Rectal smooth muscle tissue (tissue), 1 donor: ENCODE measurements around the gene LPCAT1.

Experiments
- H3K27ac ChIP-seq: one replicate; pipeline ENCODE4 v1.7.0; 2013; ENCODE audit warnings: low read depth, low read length, inconsistent platforms
- H3K27me3 ChIP-seq: one replicate; pipeline ENCODE4 v1.7.0; 2013; ENCODE audit warnings: low read length; ENCODE audit not compliant: control insufficient read depth, insufficient read depth
- H3K36me3 ChIP-seq: one replicate; pipeline ENCODE4 v1.7.0; 2013; ENCODE audit warnings: low read length; ENCODE audit not compliant: control insufficient read depth, insufficient read depth
- H3K4me1 ChIP-seq: one replicate; pipeline ENCODE4 v1.7.0; 2013; ENCODE audit warnings: low read length; ENCODE audit not compliant: control insufficient read depth, insufficient read depth
- H3K4me3 ChIP-seq: one replicate; pipeline ENCODE4 v1.7.0; 2013; ENCODE audit warnings: low read length
- H3K9ac ChIP-seq: one replicate; pipeline ENCODE4 v1.7.0; 2013; ENCODE audit warnings: low read length

LPCAT1 gene

GRCh38 chr5:1418921-1419280 lies 104.9 kb downstream of the LPCAT1 start:
- H3K4me3 ChIP-seq, result no peak overlapping the region
- no peak overlapping the region for H3K9ac ChIP-seq
- no peak overlapping the region for H3K27ac ChIP-seq
- H3K36me3 ChIP-seq, result no peaks in the 10 kb centered on the region
- H3K4me1 ChIP-seq, result no peaks in the 10 kb centered on the region
- H3K27me3 ChIP-seq, result peaks cover 4% of the 10 kb centered on the region

- Histone ChIP-seq H3K4me3 (no peak overlapping the region), H3K9ac (no peak overlapping the region)
Measured at GRCh38 chr5:1418238-1418920, 105.4 kb downstream of the LPCAT1 start.

GRCh38 chr5:1417586-1418225 lies 106.1 kb downstream of the LPCAT1 start:
- Histone ChIP-seq H3K9ac (no peak overlapping the region), H3K4me1 (no peaks in the 10 kb centered on the region), H3K4me3 (no peak overlapping the region), H3K36me3 (no peaks in the 10 kb centered on the region), H3K27me3 (peaks cover 4% of the 10 kb centered on the region), H3K27ac (no peak overlapping the region)

More at GRCh38 chr5:1418238-1418920, 105.4 kb downstream of the LPCAT1 start:
- H3K27me3 ChIP-seq, result peaks cover 4% of the 10 kb centered on the region
- H3K36me3 ChIP-seq, result no peaks in the 10 kb centered on the region
- no peaks in the 10 kb centered on the region for H3K4me1 ChIP-seq
- H3K27ac ChIP-seq, result no peak overlapping the region

- H3K9ac ChIP-seq, result no peak overlapping the region
- H3K27me3 ChIP-seq, result peaks cover 4% of the 10 kb centered on the region
Measured at GRCh38 chr5:1416856-1417469, 106.8 kb downstream of the LPCAT1 start.

GRCh38 chr5:1415626-1416360 lies 108.0 kb downstream of the LPCAT1 start:
- H3K27ac ChIP-seq, result no peak overlapping the region
- peaks cover 4% of the 10 kb centered on the region for H3K27me3 ChIP-seq
- H3K4me1 ChIP-seq, result no peaks in the 10 kb centered on the region
- H3K36me3 ChIP-seq, result no peaks in the 10 kb centered on the region
- H3K9ac ChIP-seq, result no peak overlapping the region
- H3K4me3 ChIP-seq, result no peak overlapping the region

More at GRCh38 chr5:1416856-1417469, 106.8 kb downstream of the LPCAT1 start:
- Histone ChIP-seq H3K36me3 (no peaks in the 10 kb centered on the region), H3K4me3 (no peak overlapping the region), H3K4me1 (no peaks in the 10 kb centered on the region), H3K27ac (no peak overlapping the region)

- Histone ChIP-seq H3K4me1 (no peaks in the 10 kb centered on the region), H3K27ac (no peak overlapping the region), H3K4me3 (no peak overlapping the region), H3K36me3 (no peaks in the 10 kb centered on the region), H3K9ac (no peak overlapping the region), H3K27me3 (no peaks in the 10 kb centered on the region)
Measured at GRCh38 chr5:1415059-1415425, 108.7 kb downstream of the LPCAT1 start.

GRCh38 chr5:1414311-1415058 lies 109.3 kb downstream of the LPCAT1 start:
- H3K4me1 ChIP-seq, result no peaks in the 10 kb centered on the region
- no peak overlapping the region for H3K4me3 ChIP-seq
- no peak overlapping the region for H3K27ac ChIP-seq
- no peak overlapping the region for H3K9ac ChIP-seq
- no peaks in the 10 kb centered on the region for H3K36me3 ChIP-seq
- H3K27me3 ChIP-seq, result no peaks in the 10 kb centered on the region

GRCh38 chr5:1413611-1414241 lies 110.0 kb downstream of the LPCAT1 start:
- no peaks in the 10 kb centered on the region for H3K27me3 ChIP-seq

GRCh38 chr5:1413211-1413610 lies 110.5 kb downstream of the LPCAT1 start:
- Histone ChIP-seq H3K4me3 (no peak overlapping the region), H3K9ac (no peak overlapping the region), H3K27me3 (no peaks in the 10 kb centered on the region), H3K4me1 (no peaks in the 10 kb centered on the region), H3K36me3 (no peaks in the 10 kb centered on the region), H3K27ac (no peak overlapping the region)

More at GRCh38 chr5:1413611-1414241, 110.0 kb downstream of the LPCAT1 start:
- no peak overlapping the region for H3K4me3 ChIP-seq
- H3K4me1 ChIP-seq, result no peaks in the 10 kb centered on the region
- H3K9ac ChIP-seq, result no peak overlapping the region
- no peak overlapping the region for H3K27ac ChIP-seq
- no peaks in the 10 kb centered on the region for H3K36me3 ChIP-seq

GRCh38 chr5:1412621-1413020 lies 111.1 kb downstream of the LPCAT1 start:
- no peak overlapping the region for H3K4me3 ChIP-seq
- no peaks in the 10 kb centered on the region for H3K4me1 ChIP-seq
- H3K27me3 ChIP-seq, result no peaks in the 10 kb centered on the region
- H3K9ac ChIP-seq, result no peak overlapping the region
- no peaks in the 10 kb centered on the region for H3K36me3 ChIP-seq
- H3K27ac ChIP-seq, result no peak overlapping the region

- no peaks in the 10 kb centered on the region for H3K4me1 ChIP-seq
- no peaks in the 10 kb centered on the region for H3K27me3 ChIP-seq
- no peak overlapping the region for H3K9ac ChIP-seq
- no peak overlapping the region for H3K27ac ChIP-seq
- no peak overlapping the region for H3K4me3 ChIP-seq
- H3K36me3 ChIP-seq, result no peaks in the 10 kb centered on the region
Measured at GRCh38 chr5:1412163-1412562, 111.6 kb downstream of the LPCAT1 start.
